ENCODE results near the gene ACBD4.

DNA sequence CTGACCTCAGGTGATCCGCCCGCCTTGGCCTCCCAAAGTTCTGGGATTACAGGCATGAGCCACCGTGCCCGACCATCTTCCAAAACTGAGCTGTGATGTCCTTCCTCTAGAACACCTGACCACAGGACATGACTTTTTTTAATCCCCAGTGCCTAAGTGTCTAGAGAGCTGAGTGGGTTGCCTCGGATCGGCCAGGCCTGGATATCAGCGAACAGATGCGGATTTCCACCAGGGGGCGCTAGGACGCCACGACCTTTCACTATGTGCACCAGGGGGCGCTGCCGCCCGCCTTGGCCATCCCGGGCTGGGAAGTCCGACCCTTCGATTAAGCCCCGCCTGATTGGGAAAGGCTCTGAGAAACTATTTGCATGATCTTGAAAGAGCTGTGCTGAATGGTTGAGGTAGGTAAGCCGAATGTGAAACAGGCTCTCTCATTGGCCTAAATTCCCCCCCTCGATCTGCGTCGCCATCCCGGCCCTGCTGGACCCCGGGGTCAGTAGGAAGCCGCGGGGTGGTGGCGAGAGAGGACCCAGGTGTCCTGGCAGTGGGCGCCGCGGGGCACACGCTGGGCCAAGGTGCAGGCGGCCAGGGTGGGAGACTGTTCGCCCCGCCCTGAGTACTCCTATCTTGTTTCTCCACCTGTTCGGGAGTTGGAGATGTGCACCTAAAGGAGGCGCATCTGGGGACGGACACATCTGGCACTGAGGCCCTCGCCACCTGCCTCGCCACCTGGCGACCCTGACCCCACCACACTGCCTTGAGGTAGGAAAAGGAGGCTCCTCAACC is at the start of gene ACBD4:
- TF ChIP-seq POLR2A (IDR thresholded peaks at IDR 0.05) (peak; percentile 44 to 65), CTCF (IDR thresholded peaks at IDR 0.05) (peak; percentile 99 to 100 (median 100))
